ENCODE results near the gene KATNA1. TPM values are rescaled to one million over a fixed set of nuclear protein-coding genes. Genes with fewer than 3 reads are reported as not detected.

The KATNA1 gene
- total and polyA plus RNA-seq, 9 of the 15 experiments (the other 6 are each of a cell fraction or from before 2014, with no cell fraction given), result 22.5 to 76.9 (median 45.0) TPM

DNA sequence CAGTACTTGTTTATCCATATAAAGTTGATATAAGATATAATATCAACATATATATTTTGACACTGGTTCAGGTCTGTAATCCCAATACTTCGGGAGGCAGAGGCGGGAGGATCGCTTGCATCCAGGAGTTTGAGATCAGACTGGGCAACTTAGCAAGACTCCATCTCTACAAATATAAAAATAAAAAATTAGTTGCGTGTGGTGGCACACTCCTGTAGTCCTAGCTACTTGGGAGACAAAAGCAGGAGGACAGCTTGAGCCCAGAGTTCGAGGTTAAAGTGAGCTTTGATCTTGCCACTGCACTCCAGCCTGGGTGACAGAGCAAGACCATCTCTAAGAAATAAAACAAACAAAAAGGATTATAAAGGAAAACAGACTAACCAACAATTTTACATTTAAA is 8.9 kb upstream of the KATNA1 start:
- 96% methylated on average over 5 of the region's 5 CpGs for WGBS (ENCODE audit: insufficient coverage, low coverage, missing lambda C conversion rate)
- H4K20me1 ChIP-seq (replicated peaks; ENCODE audit: control insufficient read depth, insufficient read depth, low read length), result no peaks in the 10 kb centered on the region
- no peak overlapping the region for H3K4me2 ChIP-seq (ENCODE audit: insufficient read depth, low read length)
- CTCF ChIA-PET (ENCODE audit: low intra/inter-chr PET ratio), result no interaction called here
- H3K4me1 ChIP-seq (replicated peaks in 1 of 2; ENCODE audit: control insufficient read depth in 2 of 2, insufficient read depth in 2 of 2, low read length in 2 of 2), result no peaks in the 10 kb centered on the region
- no peaks in the 10 kb centered on the region for H3K27me3 ChIP-seq (ENCODE audit: control insufficient read depth in 2 of 2, insufficient read depth in 2 of 2, low read length in 2 of 2)
- in situ Hi-C loops (cut with MboI) (no loop called here), intact Hi-C loops (cut with micrococcal nuclease) (no loop called here)
- ATAC-seq (no peak), FAIRE-seq (no peak), DNase-seq (ENCODE audit: extremely low read depth in 1 of 4, low spot score in 3 of 4) (no peak)
- no peak overlapping the region for H3K27ac ChIP-seq (ENCODE audit: extremely low read depth, low read depth, low read length)
- no TSS peak for BruUV-seq (replicated peaks)
- POLR2A ChIA-PET, result interaction anchor here (0.6 kb wide), 1 partner anchor 14 kb away, joined by 3 read pairs; no protein-coding TSS in a partner anchor
- H3K9me3 ChIP-seq (replicated peaks; ENCODE audit: control insufficient read depth, insufficient read depth, low read depth, low read length), result no peaks in the 10 kb centered on the region
- H3K9me1 ChIP-seq (ENCODE audit: control insufficient read depth, insufficient read depth, low read length), result no peaks in the 10 kb centered on the region
- no peak overlapping the region for H3K4me3 ChIP-seq
- H3K9ac ChIP-seq (ENCODE audit: insufficient read depth in 1 of 2, low read depth in 2 of 2, low read length in 2 of 2), result no peak overlapping the region
- no peak for TF ChIP-seq ZNF354B (CRISPR knock-in tag; IDR thresholded peaks at IDR 0.05)
- TF ChIP-seq SLC30A9 (CRISPR knock-in tag; IDR thresholded peaks at IDR 0.05), result no peak
- no peak for TF ChIP-seq SIN3B (IDR thresholded peaks at IDR 0.05; ENCODE audit: low read depth)
- TF ChIP-seq, protein P1, sequence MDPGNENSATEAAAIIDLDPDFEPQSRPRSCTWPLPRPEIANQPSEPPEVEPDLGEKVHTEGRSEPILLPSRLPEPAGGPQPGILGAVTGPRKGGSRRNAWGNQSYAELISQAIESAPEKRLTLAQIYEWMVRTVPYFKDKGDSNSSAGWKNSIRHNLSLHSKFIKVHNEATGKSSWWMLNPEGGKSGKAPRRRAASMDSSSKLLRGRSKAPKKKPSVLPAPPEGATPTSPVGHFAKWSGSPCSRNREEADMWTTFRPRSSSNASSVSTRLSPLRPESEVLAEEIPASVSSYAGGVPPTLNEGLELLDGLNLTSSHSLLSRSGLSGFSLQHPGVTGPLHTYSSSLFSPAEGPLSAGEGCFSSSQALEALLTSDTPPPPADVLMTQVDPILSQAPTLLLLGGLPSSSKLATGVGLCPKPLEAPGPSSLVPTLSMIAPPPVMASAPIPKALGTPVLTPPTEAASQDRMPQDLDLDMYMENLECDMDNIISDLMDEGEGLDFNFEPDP (CRISPR knock-in tag; IDR thresholded peaks at IDR 0.05), result no peak
- TF ChIP-seq CEBPG (CRISPR knock-in tag; IDR thresholded peaks at IDR 0.05), result no peak
- TF ChIP-seq CEBPG (tag; conservative IDR thresholded peaks at IDR 0.05 in 1 of 2, IDR thresholded peaks at IDR 0.05 in 1 of 2), result no peak
- TF ChIP-seq ZNF507 (tag; conservative IDR thresholded peaks at IDR 0.05), result no peak
- no peak for TF ChIP-seq NFXL1 (CRISPR knock-in tag; IDR thresholded peaks at IDR 0.05)
- TF ChIP-seq, protein P2, sequence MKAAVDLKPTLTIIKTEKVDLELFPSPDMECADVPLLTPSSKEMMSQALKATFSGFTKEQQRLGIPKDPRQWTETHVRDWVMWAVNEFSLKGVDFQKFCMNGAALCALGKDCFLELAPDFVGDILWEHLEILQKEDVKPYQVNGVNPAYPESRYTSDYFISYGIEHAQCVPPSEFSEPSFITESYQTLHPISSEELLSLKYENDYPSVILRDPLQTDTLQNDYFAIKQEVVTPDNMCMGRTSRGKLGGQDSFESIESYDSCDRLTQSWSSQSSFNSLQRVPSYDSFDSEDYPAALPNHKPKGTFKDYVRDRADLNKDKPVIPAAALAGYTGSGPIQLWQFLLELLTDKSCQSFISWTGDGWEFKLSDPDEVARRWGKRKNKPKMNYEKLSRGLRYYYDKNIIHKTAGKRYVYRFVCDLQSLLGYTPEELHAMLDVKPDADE (conservative IDR thresholded peaks at IDR 0.05; ENCODE audit: control insufficient read depth, low read depth, low read length), result no peak
- TF ChIP-seq ZNF766 (CRISPR knock-in tag; conservative IDR thresholded peaks at IDR 0.05), result no peak
- no peak for TF ChIP-seq TCF7 (IDR thresholded peaks at IDR 0.05; ENCODE audit: borderline replicate concordance)
- no peak for TF ChIP-seq ETV6 (IDR thresholded peaks at IDR 0.05; ENCODE audit: borderline replicate concordance in 1 of 2, low read depth in 2 of 2, low read length in 1 of 2)
- no peak for TF ChIP-seq ETV6 (CRISPR knock-in tag; IDR thresholded peaks at IDR 0.05; ENCODE audit: borderline replicate concordance)
- TF ChIP-seq KDM2B (CRISPR knock-in tag; IDR thresholded peaks at IDR 0.05), result no peak
- TF ChIP-seq DACH1 (IDR thresholded peaks at IDR 0.05; ENCODE audit: partially characterized antibody), result no peak
- TF ChIP-seq, protein P3, sequence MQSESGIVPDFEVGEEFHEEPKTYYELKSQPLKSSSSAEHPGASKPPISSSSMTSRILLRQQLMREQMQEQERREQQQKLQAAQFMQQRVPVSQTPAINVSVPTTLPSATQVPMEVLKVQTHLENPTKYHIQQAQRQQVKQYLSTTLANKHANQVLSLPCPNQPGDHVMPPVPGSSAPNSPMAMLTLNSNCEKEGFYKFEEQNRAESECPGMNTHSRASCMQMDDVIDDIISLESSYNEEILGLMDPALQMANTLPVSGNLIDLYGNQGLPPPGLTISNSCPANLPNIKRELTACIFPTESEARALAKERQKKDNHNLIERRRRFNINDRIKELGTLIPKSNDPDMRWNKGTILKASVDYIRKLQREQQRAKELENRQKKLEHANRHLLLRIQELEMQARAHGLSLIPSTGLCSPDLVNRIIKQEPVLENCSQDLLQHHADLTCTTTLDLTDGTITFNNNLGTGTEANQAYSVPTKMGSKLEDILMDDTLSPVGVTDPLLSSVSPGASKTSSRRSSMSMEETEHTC (IDR thresholded peaks at IDR 0.05), result no peak
- H3K79me2 ChIP-seq (ENCODE audit: control insufficient read depth, insufficient read depth, low read length), result no peaks in the 10 kb centered on the region
- peaks cover 41% of the 10 kb centered on the region for H3K36me3 ChIP-seq (ENCODE audit: control insufficient read depth, insufficient read depth, low read length)
- no peak overlapping the region for H2AFZ ChIP-seq (ENCODE audit: low read depth, low read length)
